K562 (cell line): ENCODE measurements around the gene DPM1. TPM values are rescaled to one million over a fixed set of nuclear protein-coding genes. Genes with fewer than 3 reads are reported as not detected.

Experiments
- ARHGAP35 ChIP-seq: fragments of 450-650 bp; IDR thresholded peaks from 2 replicates; pipeline ENCODE4 v1.6.1; 2018; ENCODE audit not compliant: partially characterized antibody
- CHD1 ChIP-seq: fragments of 200-600 bp; sonication (generic); IDR thresholded peaks from one replicate; pipeline ENCODE4 v1.6.1; 2012; ENCODE audit warnings: mild to moderate bottlenecking, moderate library complexity, low read length, inconsistent platforms
- TAF1 ChIP-seq: IDR thresholded peaks from 2 replicates; pipeline ENCODE4 v1.6.1; 2011; ENCODE audit warnings: mild to moderate bottlenecking, low read length, moderate library complexity; ENCODE audit not compliant: insufficient read depth, control insufficient read depth, severe bottlenecking; ENCODE audit errors: extremely low read depth
- ZNF124 ChIP-seq: sonication (generic); formaldehyde crosslinking; IDR thresholded peaks from 2 replicates; pipeline ENCODE4 v1.8.1; 2022; ENCODE audit warnings: missing genetic modification reagents
- ZNF311 ChIP-seq: fragments of 250-450 bp; sonication (Bioruptor Pico); IDR thresholded peaks from 2 replicates; pipeline ENCODE4 v1.4.0; 2020; ENCODE audit warnings: mild to moderate bottlenecking, moderate library complexity
- ZNF507 ChIP-seq: conservative IDR thresholded peaks from 2 replicates; pipeline ENCODE4 v1.6.1; 2017; ENCODE audit warnings: missing genetic modification characterization, missing compliant biosample characterization
- polyA plus RNA-seq, 8 experiments: library from polyadenylated mRNA; depleted of rRNA in 4 of 8; stranded (reverse) in 5 of 8; unstranded in 3 of 8; fragments of >200 nt; fragmentation: Nextera tagmentation in 2 of 8; fragmentation: Illumina TruSeq in 1 of 8; extraction: Ambion mirVana in 2 of 8; extraction: Trizol in 1 of 8; gene quantifications; 2 replicates each; pipeline versions ENCODE4 v1.2.1 to v1.2.3, GENCODE V29; 2011 to 2014; ENCODE audit warnings: inconsistent platforms in 1 of 8, missing spikeins in 1 of 8
- total RNA-seq, 7 experiments: library from RNA; depleted of rRNA in 6 of 7; stranded (reverse); fragments of >200 nt in 6 of 7; fragmentation: Illumina TruSeq in 2 of 7; extraction: Trizol in 2 of 7; gene quantifications; 2 replicates each; pipeline versions ENCODE4 v1.2.1 to v1.2.3, GENCODE V29; 2011 to 2021; ENCODE audit warnings: low replicate concordance in 1 of 7
- TF ChIP-seq, protein P1 (sequence below): fragments of 450-650 bp; IDR thresholded peaks from 2 replicates; pipeline ENCODE4 v1.6.1; 2016; ENCODE audit warnings: low read depth
- TF ChIP-seq, protein P2 (sequence below): sonication (generic); formaldehyde crosslinking; IDR thresholded peaks from 2 replicates; pipeline ENCODE4 v1.5.0; 2020; ENCODE audit warnings: missing genetic modification reagents
- TF ChIP-seq, protein P3 (sequence below): fragments of 250-450 bp; sonication (Bioruptor Pico); IDR thresholded peaks from 2 replicates; pipeline ENCODE4 v1.4.0; 2020; ENCODE audit warnings: mild to moderate bottlenecking, moderate library complexity, borderline replicate concordance
- TF ChIP-seq, protein P4 (sequence below): fragments of 450-650 bp; IDR thresholded peaks from 2 replicates; pipeline ENCODE4 v1.6.1; 2016; ENCODE audit warnings: antibody characterized with exemption

Gene DPM1
- total and polyA plus RNA-seq, 9 of the 15 experiments (the other 6 are each of a cell fraction or from before 2014, with no cell fraction given), result 75.2 to 190 (median 153) TPM

DNA sequence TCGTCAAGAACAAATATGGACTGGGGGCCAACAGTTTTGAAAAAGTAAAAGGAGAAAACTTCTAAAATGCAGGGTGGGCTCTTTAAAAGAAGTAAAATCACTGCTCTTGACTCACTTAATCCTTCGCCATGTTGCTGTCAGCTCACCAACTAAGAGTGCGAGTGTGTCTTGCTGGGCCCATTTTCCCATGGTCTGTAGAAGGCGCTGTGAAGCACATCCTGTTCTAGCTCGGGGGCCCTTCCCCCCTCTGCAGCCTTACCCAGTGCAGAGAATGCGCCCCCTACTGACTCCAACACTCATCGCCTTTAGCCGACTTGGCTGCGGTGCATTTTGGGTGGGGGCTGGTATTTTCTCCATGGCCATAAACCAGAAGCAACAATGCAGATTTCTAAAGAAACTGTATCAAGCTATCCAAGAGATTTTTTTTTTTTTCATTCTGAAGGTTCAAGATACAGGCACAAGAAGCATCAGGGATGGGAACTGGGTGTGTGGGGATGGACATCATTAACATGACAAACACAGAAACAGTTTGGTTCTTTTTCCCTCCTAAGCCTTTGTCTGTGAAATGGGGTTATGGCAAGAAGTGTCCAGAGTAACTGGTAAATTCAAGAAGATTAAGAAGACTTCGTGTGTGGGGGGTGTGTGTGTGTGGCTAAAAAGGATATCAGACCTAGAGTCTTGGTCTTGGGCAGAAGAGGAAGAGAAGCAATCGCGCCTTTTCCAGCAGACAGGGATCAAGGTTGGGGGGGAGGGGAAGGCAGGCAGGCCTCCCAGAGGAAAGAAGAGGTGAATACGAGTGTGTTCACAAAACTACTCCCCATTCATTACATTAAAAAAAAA, 28.8 kb downstream of the DPM1 start (continued):
- TF ChIP-seq, protein P1, sequence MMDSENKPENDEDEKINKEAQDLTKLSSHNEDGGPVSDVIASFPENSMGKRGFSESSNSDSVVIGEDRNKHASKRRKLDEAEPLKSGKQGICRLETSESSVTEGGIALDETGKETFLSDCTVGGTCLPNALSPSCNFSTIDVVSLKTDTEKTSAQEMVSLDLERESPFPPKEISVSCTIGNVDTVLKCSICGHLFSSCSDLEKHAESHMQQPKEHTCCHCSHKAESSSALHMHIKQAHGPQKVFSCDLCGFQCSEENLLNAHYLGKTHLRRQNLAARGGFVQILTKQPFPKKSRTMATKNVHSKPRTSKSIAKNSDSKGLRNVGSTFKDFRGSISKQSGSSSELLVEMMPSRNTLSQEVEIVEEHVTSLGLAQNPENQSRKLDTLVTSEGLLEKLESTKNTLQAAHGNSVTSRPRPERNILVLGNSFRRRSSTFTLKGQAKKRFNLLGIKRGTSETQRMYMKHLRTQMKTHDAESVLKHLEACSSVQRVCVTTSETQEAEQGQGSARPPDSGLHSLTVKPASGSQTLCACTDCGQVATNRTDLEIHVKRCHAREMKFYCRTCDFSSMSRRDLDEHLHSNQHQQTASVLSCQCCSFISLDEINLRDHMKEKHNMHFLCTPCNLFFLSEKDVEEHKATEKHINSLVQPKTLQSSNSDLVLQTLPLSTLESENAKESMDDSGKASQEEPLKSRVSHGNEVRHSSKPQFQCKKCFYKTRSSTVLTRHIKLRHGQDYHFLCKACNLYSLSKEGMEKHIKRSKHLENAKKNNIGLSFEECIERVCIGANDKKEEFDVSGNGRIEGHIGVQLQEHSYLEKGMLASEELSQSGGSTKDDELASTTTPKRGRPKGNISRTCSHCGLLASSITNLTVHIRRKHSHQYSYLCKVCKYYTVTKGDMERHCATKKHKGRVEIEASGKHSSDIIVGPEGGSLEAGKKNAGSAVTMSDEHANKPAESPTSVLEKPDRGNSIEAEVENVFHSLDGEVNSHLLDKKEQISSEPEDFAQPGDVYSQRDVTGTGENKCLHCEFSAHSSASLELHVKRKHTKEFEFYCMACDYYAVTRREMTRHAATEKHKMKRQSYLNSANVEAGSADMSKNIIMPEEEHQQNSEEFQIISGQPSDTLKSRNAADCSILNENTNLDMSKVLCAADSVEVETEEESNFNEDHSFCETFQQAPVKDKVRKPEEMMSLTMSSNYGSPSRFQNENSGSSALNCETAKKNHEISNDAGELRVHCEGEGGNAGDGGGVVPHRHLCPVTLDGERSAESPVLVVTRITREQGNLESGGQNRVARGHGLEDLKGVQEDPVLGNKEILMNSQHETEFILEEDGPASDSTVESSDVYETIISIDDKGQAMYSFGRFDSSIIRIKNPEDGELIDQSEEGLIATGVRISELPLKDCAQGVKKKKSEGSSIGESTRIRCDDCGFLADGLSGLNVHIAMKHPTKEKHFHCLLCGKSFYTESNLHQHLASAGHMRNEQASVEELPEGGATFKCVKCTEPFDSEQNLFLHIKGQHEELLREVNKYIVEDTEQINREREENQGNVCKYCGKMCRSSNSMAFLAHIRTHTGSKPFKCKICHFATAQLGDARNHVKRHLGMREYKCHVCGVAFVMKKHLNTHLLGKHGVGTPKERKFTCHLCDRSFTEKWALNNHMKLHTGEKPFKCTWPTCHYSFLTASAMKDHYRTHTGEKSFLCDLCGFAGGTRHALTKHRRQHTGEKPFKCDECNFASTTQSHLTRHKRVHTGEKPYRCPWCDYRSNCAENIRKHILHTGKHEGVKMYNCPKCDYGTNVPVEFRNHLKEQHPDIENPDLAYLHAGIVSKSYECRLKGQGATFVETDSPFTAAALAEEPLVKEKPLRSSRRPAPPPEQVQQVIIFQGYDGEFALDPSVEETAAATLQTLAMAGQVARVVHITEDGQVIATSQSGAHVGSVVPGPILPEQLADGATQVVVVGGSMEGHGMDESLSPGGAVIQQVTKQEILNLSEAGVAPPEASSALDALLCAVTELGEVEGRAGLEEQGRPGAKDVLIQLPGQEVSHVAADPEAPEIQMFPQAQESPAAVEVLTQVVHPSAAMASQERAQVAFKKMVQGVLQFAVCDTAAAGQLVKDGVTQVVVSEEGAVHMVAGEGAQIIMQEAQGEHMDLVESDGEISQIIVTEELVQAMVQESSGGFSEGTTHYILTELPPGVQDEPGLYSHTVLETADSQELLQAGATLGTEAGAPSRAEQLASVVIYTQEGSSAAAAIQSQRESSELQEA, result no peak
- TF ChIP-seq TAF1, result peak; percentile 61
- TF ChIP-seq, protein P2, sequence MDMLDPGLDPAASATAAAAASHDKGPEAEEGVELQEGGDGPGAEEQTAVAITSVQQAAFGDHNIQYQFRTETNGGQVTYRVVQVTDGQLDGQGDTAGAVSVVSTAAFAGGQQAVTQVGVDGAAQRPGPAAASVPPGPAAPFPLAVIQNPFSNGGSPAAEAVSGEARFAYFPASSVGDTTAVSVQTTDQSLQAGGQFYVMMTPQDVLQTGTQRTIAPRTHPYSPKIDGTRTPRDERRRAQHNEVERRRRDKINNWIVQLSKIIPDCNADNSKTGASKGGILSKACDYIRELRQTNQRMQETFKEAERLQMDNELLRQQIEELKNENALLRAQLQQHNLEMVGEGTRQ (CRISPR knock-in tag), result no peak
- no peak for TF ChIP-seq ZNF507 (tag)
- TF ChIP-seq, protein P3, sequence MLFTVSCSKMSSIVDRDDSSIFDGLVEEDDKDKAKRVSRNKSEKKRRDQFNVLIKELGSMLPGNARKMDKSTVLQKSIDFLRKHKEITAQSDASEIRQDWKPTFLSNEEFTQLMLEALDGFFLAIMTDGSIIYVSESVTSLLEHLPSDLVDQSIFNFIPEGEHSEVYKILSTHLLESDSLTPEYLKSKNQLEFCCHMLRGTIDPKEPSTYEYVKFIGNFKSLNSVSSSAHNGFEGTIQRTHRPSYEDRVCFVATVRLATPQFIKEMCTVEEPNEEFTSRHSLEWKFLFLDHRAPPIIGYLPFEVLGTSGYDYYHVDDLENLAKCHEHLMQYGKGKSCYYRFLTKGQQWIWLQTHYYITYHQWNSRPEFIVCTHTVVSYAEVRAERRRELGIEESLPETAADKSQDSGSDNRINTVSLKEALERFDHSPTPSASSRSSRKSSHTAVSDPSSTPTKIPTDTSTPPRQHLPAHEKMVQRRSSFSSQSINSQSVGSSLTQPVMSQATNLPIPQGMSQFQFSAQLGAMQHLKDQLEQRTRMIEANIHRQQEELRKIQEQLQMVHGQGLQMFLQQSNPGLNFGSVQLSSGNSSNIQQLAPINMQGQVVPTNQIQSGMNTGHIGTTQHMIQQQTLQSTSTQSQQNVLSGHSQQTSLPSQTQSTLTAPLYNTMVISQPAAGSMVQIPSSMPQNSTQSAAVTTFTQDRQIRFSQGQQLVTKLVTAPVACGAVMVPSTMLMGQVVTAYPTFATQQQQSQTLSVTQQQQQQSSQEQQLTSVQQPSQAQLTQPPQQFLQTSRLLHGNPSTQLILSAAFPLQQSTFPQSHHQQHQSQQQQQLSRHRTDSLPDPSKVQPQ, result no peak
- TF ChIP-seq ZNF124 (CRISPR knock-in tag), result no peak
- no peak for TF ChIP-seq ARHGAP35
- TF ChIP-seq, protein P4, sequence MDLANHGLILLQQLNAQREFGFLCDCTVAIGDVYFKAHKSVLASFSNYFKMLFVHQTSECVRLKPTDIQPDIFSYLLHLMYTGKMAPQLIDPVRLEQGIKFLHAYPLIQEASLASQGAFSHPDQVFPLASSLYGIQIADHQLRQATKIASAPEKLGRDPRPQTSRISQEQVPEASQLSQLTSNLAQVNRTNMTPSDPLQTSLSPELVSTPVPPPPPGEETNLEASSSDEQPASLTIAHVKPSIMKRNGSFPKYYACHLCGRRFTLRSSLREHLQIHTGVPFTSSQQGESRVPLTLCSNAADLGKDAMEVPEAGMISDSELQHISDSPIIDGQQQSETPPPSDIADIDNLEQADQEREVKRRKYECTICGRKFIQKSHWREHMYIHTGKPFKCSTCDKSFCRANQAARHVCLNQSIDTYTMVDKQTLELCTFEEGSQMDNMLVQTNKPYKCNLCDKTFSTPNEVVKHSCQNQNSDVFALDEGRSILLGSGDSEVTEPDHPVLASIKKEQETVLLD, result no peak
- no peak for TF ChIP-seq ZNF311
- TF ChIP-seq CHD1, result no peak
